Pancreas (tissue), 10 donors: ENCODE results near the gene CALR3. TPM values are rescaled to one million over a fixed set of nuclear protein-coding genes. Genes with fewer than 3 reads are reported as not detected.

ENCODE experiments used
- ATAC-seq, 4 donors: fragments of 200-7000 bp; cut with Tn5 transposase; one replicate each; pipeline versions ENCODE4 v1.8.0 to v1.9.1; 2020; ENCODE audit warnings: mild to moderate bottlenecking in 4 of 4, moderate library complexity in 4 of 4
- DNase-seq, 6 donors: peaks; one replicate each; pipeline ENCODE4 v3.0.0-alpha.2; 2020
- FAIRE-seq: peaks from 2 replicates; lab custom pipeline; 2012; peaks lifted over from hg19 to GRCh38; lab: Jason Lieb, UNC
- H3K27ac ChIP-seq, 4 donors: fragments of 200-600 bp; sonication (generic); 1 replicate in 3 of 4; 2 replicates in 1 of 4; pipeline versions ENCODE4 v1.5.0 to v1.8.0; 2020
- H3K27me3 ChIP-seq, 4 donors: fragments of 200-600 bp; one replicate each; pipeline ENCODE4 v1.8.0; 2021
- H3K36me3 ChIP-seq, 3 donors: fragments of 200-600 bp; sonication (generic) in 1 of 3; one replicate each; pipeline versions ENCODE4 v1.5.0 to v1.8.0; 2020 to 2021
- H3K4me1 ChIP-seq, 3 donors: fragments of 200-600 bp; one replicate each; pipeline ENCODE4 v1.8.0; 2021
- H3K4me3 ChIP-seq, 4 donors: fragments of 200-600 bp; sonication (generic) in 2 of 4; one replicate each; pipeline versions ENCODE4 v1.5.0 to v1.8.0; 2020 to 2021
- H3K9me3 ChIP-seq, 4 donors: fragments of 200-600 bp; one replicate each; pipeline ENCODE4 v1.8.0; 2021
- WGBS, 2 donors: extraction: QIAGEN DNeasy Blood & Tissue Kit; methylation state at CpG; one replicate each; pipeline ENCODE4 v1.1.7; 2013; 5-methylcytosine and 5-hydroxymethylcytosine counted together
- intact Hi-C, 3 donors: fragments of 100-400 bp; cut with DNase I; formaldehyde crosslinking; loops; one replicate each; pipeline versions ENCODE4 v1.11.1 to v1.14.2; 2022
- polyA plus RNA-seq, 2 donors: library from polyadenylated mRNA; stranded (reverse); fragments of 200-250 nt; gene quantifications; one replicate each; pipeline ENCODE4 v1.2.3, GENCODE V29; 2013
- total RNA-seq, 6 donors: library from RNA; stranded (reverse); fragmentation: NEBNext Ultra II Directional in 4 of 6; extraction: Animal tissue kit (Norgen Biotek cat#: 25700) in 4 of 6; gene quantifications; one replicate each; pipeline versions ENCODE4 v1.2.1 to v1.2.4, GENCODE V29; 2021 to 2023
- TF ChIP-seq, protein P1 (sequence below), 4 donors: fragments of 200-600 bp; sonication (generic) in 3 of 4; IDR thresholded peaks; one replicate each; pipeline versions ENCODE4 v1.5.0 to v1.8.0; 2021; ENCODE audit warnings: antibody characterized with exemption in 4 of 4
- donor health status: healthy with polysubstance abuse.
- donor health status: DM: no; HTN: no; CAD: no; lungs with moderate emphysema.
- donor health status: DM: no; HTN: no; CAD: no.
- donor health status: control.
- donor health status: control.
- donor health status: Bipolar disorder and iron deficiency.
- donor health status: DM: yes; HTN: yes; CAD: no.
- donor health status: DM: no; HTN: no; CAD: no.
- donor health status: DM: no; HTN: no; CAD: no.
- donor health status: DM: yes; HTN: yes; CAD: no.

Gene CALR3
- total and polyA plus RNA-seq, 8 donors: 0.07 TPM; not detected in 7

DNA sequence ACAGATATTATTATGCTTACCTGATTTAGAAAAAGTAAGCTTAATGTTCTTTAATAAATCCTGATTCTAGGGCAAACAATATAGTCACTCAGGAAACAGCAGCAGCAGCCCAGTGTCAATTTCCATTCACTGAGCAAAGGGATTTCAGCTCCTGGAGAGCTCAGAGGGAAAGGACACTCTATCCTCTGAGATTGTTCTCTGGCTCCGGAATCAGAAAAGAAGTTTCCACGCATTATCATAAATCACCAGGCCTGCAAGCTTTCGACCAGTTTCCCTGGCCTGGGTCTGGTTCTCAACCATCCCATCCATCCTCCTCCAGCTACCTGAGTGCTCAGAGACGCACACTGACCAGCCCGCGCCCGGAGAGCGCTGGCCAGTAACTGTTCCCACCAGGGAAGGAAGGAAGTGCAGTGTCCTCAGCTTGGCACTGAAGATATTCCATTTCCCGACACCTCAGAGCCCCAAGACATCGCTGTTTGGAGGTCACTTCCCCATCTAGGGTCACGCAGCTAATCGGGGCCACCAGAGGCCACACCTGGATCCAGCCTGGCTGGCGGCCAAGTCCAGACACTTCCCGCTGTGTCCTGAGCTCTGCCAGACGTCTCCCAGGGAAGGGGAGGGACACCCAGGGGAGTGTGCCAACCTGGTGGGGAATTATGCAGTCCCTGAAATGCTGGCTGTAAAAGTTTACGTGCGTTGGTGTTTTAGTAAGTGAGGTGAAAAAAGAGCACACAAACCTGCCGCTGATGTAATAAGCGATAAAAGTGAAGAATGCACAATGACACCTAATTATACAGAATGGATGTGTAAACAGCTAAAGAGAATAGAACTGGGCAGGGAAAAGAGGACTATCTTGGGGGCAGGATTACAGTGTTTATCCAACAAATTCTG, 53.3 kb downstream of the CALR3 start:
- peaks cover 0 to 11% (median 0%) of the 10 kb centered on the region in 3 donors for H3K36me3 ChIP-seq
- H3K4me3 ChIP-seq: no peak overlapping the region
- TF ChIP-seq, protein P1, sequence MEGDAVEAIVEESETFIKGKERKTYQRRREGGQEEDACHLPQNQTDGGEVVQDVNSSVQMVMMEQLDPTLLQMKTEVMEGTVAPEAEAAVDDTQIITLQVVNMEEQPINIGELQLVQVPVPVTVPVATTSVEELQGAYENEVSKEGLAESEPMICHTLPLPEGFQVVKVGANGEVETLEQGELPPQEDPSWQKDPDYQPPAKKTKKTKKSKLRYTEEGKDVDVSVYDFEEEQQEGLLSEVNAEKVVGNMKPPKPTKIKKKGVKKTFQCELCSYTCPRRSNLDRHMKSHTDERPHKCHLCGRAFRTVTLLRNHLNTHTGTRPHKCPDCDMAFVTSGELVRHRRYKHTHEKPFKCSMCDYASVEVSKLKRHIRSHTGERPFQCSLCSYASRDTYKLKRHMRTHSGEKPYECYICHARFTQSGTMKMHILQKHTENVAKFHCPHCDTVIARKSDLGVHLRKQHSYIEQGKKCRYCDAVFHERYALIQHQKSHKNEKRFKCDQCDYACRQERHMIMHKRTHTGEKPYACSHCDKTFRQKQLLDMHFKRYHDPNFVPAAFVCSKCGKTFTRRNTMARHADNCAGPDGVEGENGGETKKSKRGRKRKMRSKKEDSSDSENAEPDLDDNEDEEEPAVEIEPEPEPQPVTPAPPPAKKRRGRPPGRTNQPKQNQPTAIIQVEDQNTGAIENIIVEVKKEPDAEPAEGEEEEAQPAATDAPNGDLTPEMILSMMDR (IDR thresholded peaks at IDR 0.05): no peak
- no peaks in the 10 kb centered on the region for H3K27me3 ChIP-seq
- WGBS, 2 donors: 52 to 54% methylated on average over 19 of the region's 19 CpGs
- DNase-seq (peak in 2 of 6 donors; percentile 57 to 77), FAIRE-seq (no peak), ATAC-seq (peak in 1 of 4 donors; percentile 32)
- no peak overlapping the region for H3K27ac ChIP-seq
- H3K9me3 ChIP-seq: no peaks in the 10 kb centered on the region
- intact Hi-C loops: no loop called here
- peaks cover 10 to 15% (median 10%) of the 10 kb centered on the region in 3 donors for H3K4me1 ChIP-seq

DNA sequence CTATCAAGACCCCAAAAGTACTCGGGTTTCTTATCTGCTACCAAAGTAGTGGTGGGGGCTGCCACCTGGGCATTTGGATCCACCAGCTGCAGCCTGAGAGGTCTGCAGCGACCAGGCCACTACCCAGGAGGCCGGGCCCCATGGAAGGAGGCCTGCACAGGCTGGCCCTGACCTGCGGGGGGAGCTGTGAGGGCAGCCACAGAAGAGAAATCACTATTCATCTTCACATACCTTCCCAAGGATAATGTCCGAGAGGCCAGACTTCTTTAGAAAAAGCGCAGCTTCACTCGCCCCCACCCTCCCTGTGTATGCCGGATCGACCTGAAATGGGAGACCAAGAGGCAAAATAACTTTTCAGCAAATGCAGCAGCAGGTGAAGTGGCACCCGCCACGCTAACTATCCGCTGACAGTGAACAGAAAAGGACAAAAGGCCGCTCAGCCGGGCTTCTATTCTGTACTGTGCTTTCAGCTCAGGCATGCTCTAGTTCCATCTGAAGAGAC, 54.3 kb downstream of the CALR3 start:
- Histone ChIP-seq H3K4me3 (no peak overlapping the region), H3K4me1 (peaks cover 3 to 6% (median 4%) of the 10 kb centered on the region in 3 donors), H3K27me3 (no peaks in the 10 kb centered on the region), H3K27ac (no peak overlapping the region), H3K9me3 (no peaks in the 10 kb centered on the region), H3K36me3 (peaks cover 0 to 16% (median 0%) of the 10 kb centered on the region in 3 donors)
- intact Hi-C loops: no loop called here
- no peak for FAIRE-seq
- TF ChIP-seq, protein P1 (IDR thresholded peaks at IDR 0.05): peak in 2 of 4 donors; percentile 8 to 10
- DNase-seq: no peak
- ATAC-seq: peak in 3 of 4 donors; percentile 39 to 54 (median 50)
- 85 to 88% methylated on average over 14 of the region's 14 CpGs for WGBS, 2 donors

DNA sequence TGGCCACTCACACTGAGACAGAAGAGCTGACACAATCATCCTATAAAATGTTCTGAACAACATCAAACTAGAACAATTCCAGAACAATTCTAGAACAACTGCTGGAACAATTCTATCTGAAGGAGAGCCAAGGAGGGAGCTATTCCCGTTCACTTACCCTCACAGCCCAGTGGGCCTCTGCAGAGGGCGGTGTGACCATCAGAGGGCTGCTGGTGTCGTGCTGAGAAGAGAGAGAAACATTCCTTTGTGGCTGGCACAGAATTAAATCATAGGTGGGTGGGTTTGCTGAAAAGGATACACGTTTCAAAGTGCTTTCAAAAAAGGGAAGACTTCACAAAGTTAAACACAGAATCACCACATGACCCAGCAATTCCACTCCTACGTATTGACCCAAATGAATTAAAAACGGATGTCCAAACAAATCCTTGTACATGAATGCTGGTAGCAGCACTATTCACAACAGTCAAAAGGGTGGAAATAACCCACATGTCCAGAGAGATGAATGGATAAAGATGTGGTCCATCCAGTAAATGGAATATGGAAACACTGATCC, 59.1 kb downstream of the CALR3 start:
- peaks cover 0 to 44% (median 5%) of the 10 kb centered on the region in 3 donors for H3K36me3 ChIP-seq
- FAIRE-seq (no peak), DNase-seq (no peak), ATAC-seq (no peak)
- TF ChIP-seq, protein P1 (IDR thresholded peaks at IDR 0.05): no peak
- no peak overlapping the region for H3K27ac ChIP-seq
- intact Hi-C loops: no loop called here
- H3K4me3 ChIP-seq: no peak overlapping the region
- no peaks in the 10 kb centered on the region for H3K4me1 ChIP-seq
- no peaks in the 10 kb centered on the region for H3K27me3 ChIP-seq
- H3K9me3 ChIP-seq: no peaks in the 10 kb centered on the region
- 78 to 79% methylated on average over 6 of the region's 6 CpGs for WGBS, 2 donors

DNA sequence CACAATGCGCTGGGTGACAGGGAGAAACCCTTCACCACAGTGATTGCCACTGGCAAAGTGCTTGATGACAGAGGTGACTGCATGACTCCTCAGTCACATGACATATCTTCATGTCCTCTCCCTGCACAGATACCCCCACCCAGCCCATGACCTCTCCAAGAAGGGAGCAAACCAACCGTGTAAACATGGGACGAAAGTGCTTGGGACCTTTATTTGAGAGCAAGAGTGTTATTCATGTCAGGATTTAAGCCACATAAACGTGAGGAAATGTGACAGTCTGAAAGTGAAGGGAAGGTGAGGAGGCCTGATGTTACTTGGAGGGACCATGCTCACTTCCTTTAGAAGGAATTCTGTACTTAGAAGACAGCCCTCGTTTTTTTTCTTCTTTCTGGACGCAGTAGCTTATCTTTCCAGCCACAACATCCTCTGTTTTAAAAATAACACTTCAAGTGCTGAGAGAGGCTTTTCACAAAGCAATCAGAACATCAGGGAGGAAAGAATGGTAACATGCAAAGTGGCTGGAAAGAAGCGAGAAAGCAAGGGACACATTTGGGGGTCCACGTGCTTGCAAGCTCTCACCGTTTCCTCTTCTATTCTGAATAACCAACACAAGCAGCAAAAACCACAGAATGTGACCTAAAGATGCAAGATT, 59.8 kb downstream of the CALR3 start:
- H3K27ac ChIP-seq: peak overlapping the region in 2 of 4 donors; percentile 15 to 28
- no peak overlapping the region for H3K4me3 ChIP-seq
- H3K27me3 ChIP-seq: no peaks in the 10 kb centered on the region
- H3K4me1 ChIP-seq: no peaks in the 10 kb centered on the region
- FAIRE-seq (no peak), ATAC-seq (peak in 1 of 4 donors; percentile 43), DNase-seq (no peak)
- intact Hi-C loops: no loop called here
- TF ChIP-seq, protein P1 (IDR thresholded peaks at IDR 0.05): no peak
- H3K9me3 ChIP-seq: no peaks in the 10 kb centered on the region
- WGBS, 2 donors: 73 to 78% methylated on average over 9 of the region's 9 CpGs
- peaks cover 0 to 43% (median 5%) of the 10 kb centered on the region in 3 donors for H3K36me3 ChIP-seq
